Gastrocnemius medialis (tissue), 4 donors: ENCODE data around the gene MCF2L.

Source experiments
- CTCF ChIP-seq, 5 experiments: fragments of 450-650 bp in 3 of 5; fragments of 200-600 bp in 2 of 5; sonication (generic) in 2 of 5; IDR thresholded peaks in 4 of 5; conservative IDR thresholded peaks in 1 of 5; 1 replicate in 4 of 5; 2 replicates in 1 of 5; pipeline ENCODE4 v1.5.1; 2016 to 2019; ENCODE audit warnings: antibody characterized with exemption in 5 of 5, mild to moderate bottlenecking in 3 of 5, moderate library complexity in 3 of 5
- POLR2A ChIP-seq, 2 donors: fragments of 450-650 bp; IDR thresholded peaks; one replicate each; pipeline ENCODE4 v1.6.1; 2017; ENCODE audit warnings: antibody characterized with exemption in 2 of 2, mild to moderate bottlenecking in 2 of 2, moderate library complexity in 2 of 2

- TF ChIP-seq POLR2A (IDR thresholded peaks at IDR 0.05) (no peak), CTCF (IDR thresholded peaks at IDR 0.05 in 4 of 5, conservative IDR thresholded peaks at IDR 0.05 in 1 of 5) (no peak)
Measured at GRCh38 chr13:112928972-112929782, 39.8 kb upstream of the MCF2L start.
